Trophoblast cell (in vitro differentiated cells and primary cell): Measurements from ENCODE around the gene NCAPD2.
"Not testable (repeated sequence)": the region's sequence is repeated elsewhere in the genome, so short reads cannot be mapped to it uniquely, and the experiment has no call there.

ENCODE experiments used
- DNase-seq, 2 donors: peaks; one replicate each; pipeline ENCODE4 v3.0.0-alpha.2; 2016
- H2AFZ ChIP-seq: 2 replicates; pipeline ENCODE4 v1.6.1; 2013; ENCODE audit warnings: low read length, moderate library complexity, mild to moderate bottlenecking; ENCODE audit not compliant: insufficient read depth, poor library complexity
- H2AK5ac ChIP-seq: 2 replicates; pipeline ENCODE4 v1.6.1; 2013; ENCODE audit warnings: mild to moderate bottlenecking, low read length
- H2BK120ac ChIP-seq: 2 replicates; pipeline ENCODE4 v1.6.1; 2013; ENCODE audit warnings: low read length, mild to moderate bottlenecking, moderate library complexity; ENCODE audit not compliant: insufficient read depth, poor library complexity
- H2BK12ac ChIP-seq: 2 replicates; pipeline ENCODE4 v1.6.1; 2013; ENCODE audit warnings: mild to moderate bottlenecking, low read length, moderate library complexity
- H2BK5ac ChIP-seq: 2 replicates; pipeline ENCODE4 v1.6.1; 2013; ENCODE audit warnings: low read length, low read depth, moderate library complexity, mild to moderate bottlenecking; ENCODE audit not compliant: poor library complexity
- H3K14ac ChIP-seq: 2 replicates; pipeline ENCODE4 v1.6.1; 2013; ENCODE audit warnings: mild to moderate bottlenecking, low read length
- H3K18ac ChIP-seq: 2 replicates; pipeline ENCODE4 v1.6.1; 2013; ENCODE audit warnings: mild to moderate bottlenecking, low read length
- H3K23ac ChIP-seq: 2 replicates; pipeline ENCODE4 v1.6.1; 2013; ENCODE audit warnings: low read length
- H3K27ac ChIP-seq: 2 replicates; pipeline ENCODE4 v1.5.1; 2013; ENCODE audit warnings: low read depth, mild to moderate bottlenecking, inconsistent platforms, low read length, moderate library complexity
- H3K27me3 ChIP-seq: 2 replicates; pipeline ENCODE4 v1.6.1; 2013; ENCODE audit warnings: inconsistent platforms, mild to moderate bottlenecking, low read length, moderate library complexity; ENCODE audit not compliant: insufficient read depth
- H3K36me3 ChIP-seq, 2 experiments: 1 replicate in 1 of 2; 2 replicates in 1 of 2; pipeline ENCODE4 v1.6.1; 2013; ENCODE audit warnings: low read length in 2 of 2, mild to moderate bottlenecking in 2 of 2, moderate library complexity in 1 of 2; ENCODE audit not compliant: insufficient read depth in 2 of 2, control insufficient read depth in 1 of 2
- H3K4ac ChIP-seq: 2 replicates; pipeline ENCODE4 v1.6.1; 2013; ENCODE audit warnings: low read depth, mild to moderate bottlenecking, low read length, moderate library complexity
- H3K4me1 ChIP-seq, 2 experiments: 1 replicate in 1 of 2; 2 replicates in 1 of 2; pipeline ENCODE4 v1.6.1; 2013; ENCODE audit warnings: low read length in 2 of 2, mild to moderate bottlenecking in 2 of 2, moderate library complexity in 1 of 2; ENCODE audit not compliant: insufficient read depth in 2 of 2, control insufficient read depth in 1 of 2
- H3K4me2 ChIP-seq: 2 replicates; pipeline ENCODE4 v1.6.1; 2013; ENCODE audit warnings: inconsistent platforms, mild to moderate bottlenecking, low read length, moderate library complexity
- H3K4me3 ChIP-seq: 2 replicates; pipeline ENCODE4 v1.5.1; 2013; ENCODE audit warnings: mild to moderate bottlenecking, low read depth, low read length, inconsistent platforms
- H3K79me1 ChIP-seq: one replicate; pipeline ENCODE4 v1.6.1; 2013; ENCODE audit warnings: low read length
- H3K79me2 ChIP-seq: 2 replicates; pipeline ENCODE4 v1.6.1; 2013; ENCODE audit warnings: low read length, mild to moderate bottlenecking; ENCODE audit not compliant: control insufficient read depth, insufficient read depth, poor library complexity
- H3K9ac ChIP-seq: 2 replicates; pipeline ENCODE4 v1.6.1; 2013; ENCODE audit warnings: mild to moderate bottlenecking, low read length
- H3K9me3 ChIP-seq: 2 replicates; pipeline ENCODE4 v1.6.1; 2013; ENCODE audit warnings: low read depth, mild to moderate bottlenecking, control low read depth, inconsistent platforms, low read length; ENCODE audit not compliant: insufficient read depth
- H4K12ac ChIP-seq: 2 replicates; pipeline ENCODE4 v1.6.1; 2013; ENCODE audit warnings: low read depth, mild to moderate bottlenecking, low read length, moderate library complexity
- H4K8ac ChIP-seq: 2 replicates; pipeline ENCODE4 v1.6.1; 2013; ENCODE audit warnings: low read depth, mild to moderate bottlenecking, low read length, moderate library complexity
- H4K91ac ChIP-seq: one replicate; pipeline ENCODE4 v1.6.1; 2013; ENCODE audit warnings: low read depth, mild to moderate bottlenecking, low read length, moderate library complexity
- WGBS: extraction: QIAGEN DNeasy Blood & Tissue Kit; methylation state at CpG from one replicate; pipeline ENCODE4 v1.1.7; 2013; ENCODE audit warnings: missing lambda C conversion rate; ENCODE audit not compliant: insufficient read length, insufficient coverage; ENCODE audit errors: extremely low coverage; 5-methylcytosine and 5-hydroxymethylcytosine counted together

The NCAPD2 gene

GRCh38 chr12:6494968-6495367 lies 1.1 kb downstream of the NCAPD2 start:
- no peak overlapping the region for H3K9ac ChIP-seq
- DNase-seq: no peak
- peaks cover 0 to 6% of the 10 kb centered on the region in 2 experiments for H3K4me1 ChIP-seq
- H4K8ac ChIP-seq: no peak overlapping the region
- peaks cover 8% of the 10 kb centered on the region for H3K79me1 ChIP-seq
- H4K91ac ChIP-seq: no peak overlapping the region
- no peak overlapping the region for H2AK5ac ChIP-seq
- H3K23ac ChIP-seq: no peak overlapping the region
- no peak overlapping the region for H3K27ac ChIP-seq
- H2BK12ac ChIP-seq: no peak overlapping the region
- H3K4me2 ChIP-seq: peak overlapping the region; percentile 85
- H3K4me3 ChIP-seq: no peak overlapping the region
- no peak overlapping the region for H3K18ac ChIP-seq
- peaks cover 17 to 23% of the 10 kb centered on the region in 2 experiments for H3K36me3 ChIP-seq
- no peak overlapping the region for H2AFZ ChIP-seq
- no peak overlapping the region for H3K4ac ChIP-seq
- WGBS: no CpG with 5 or more reads among the region's 1 CpG
- H2BK120ac ChIP-seq: no peak overlapping the region
- H2BK5ac ChIP-seq: no peak overlapping the region
- no peak overlapping the region for H4K12ac ChIP-seq
- no peaks in the 10 kb centered on the region for H3K27me3 ChIP-seq
- no peak overlapping the region for H3K14ac ChIP-seq
- peaks cover 2% of the 10 kb centered on the region for H3K9me3 ChIP-seq
- H3K79me2 ChIP-seq: peaks cover 5% of the 10 kb centered on the region

- H3K14ac ChIP-seq, H4K91ac ChIP-seq, H3K79me2 ChIP-seq, H2AFZ ChIP-seq, H4K12ac ChIP-seq, H3K9me3 ChIP-seq, H3K4ac ChIP-seq, H4K8ac ChIP-seq, H3K18ac ChIP-seq, H2AK5ac ChIP-seq, H2BK120ac ChIP-seq, H3K27me3 ChIP-seq, DNase-seq, H2BK12ac ChIP-seq, H3K4me1 ChIP-seq, H3K4me2 ChIP-seq, H3K23ac ChIP-seq, H3K4me3 ChIP-seq, H3K27ac ChIP-seq, H2BK5ac ChIP-seq, H3K9ac ChIP-seq, H3K79me1 ChIP-seq: not testable (repeated sequence)
- WGBS: no CpG with 5 or more reads among the region's 3 CpGs
- peaks cover 17 to 22% of the 10 kb centered on the region in 2 experiments for H3K36me3 ChIP-seq
Measured at GRCh38 chr12:6497291-6497690, 3.4 kb downstream of the NCAPD2 start.

GRCh38 chr12:6500466-6500865 lies 6.6 kb downstream of the NCAPD2 start:
- Histone ChIP-seq H3K18ac (no peak overlapping the region), H2AFZ (no peak overlapping the region), H2BK12ac (no peak overlapping the region), H4K8ac (no peak overlapping the region), H3K79me2 (no peaks in the 10 kb centered on the region), H3K9ac (no peak overlapping the region), H3K4me3 (no peak overlapping the region), H3K14ac (no peak overlapping the region), H2AK5ac (no peak overlapping the region), H3K79me1 (no peaks in the 10 kb centered on the region), H4K12ac (no peak overlapping the region), H3K4me2 (no peak overlapping the region), H3K23ac (no peak overlapping the region), H3K27me3 (no peaks in the 10 kb centered on the region), H2BK5ac (no peak overlapping the region), H3K4ac (no peak overlapping the region), H3K27ac (no peak overlapping the region), H4K91ac (no peak overlapping the region), H3K4me1 (no peaks in the 10 kb centered on the region), H2BK120ac (no peak overlapping the region), H3K9me3 (peaks cover 2% of the 10 kb centered on the region), H3K36me3 (peaks cover 22 to 27% of the 10 kb centered on the region in 2 experiments)
- no CpG with 5 or more reads among the region's 2 CpGs for WGBS
- DNase-seq: no peak

- no peak for DNase-seq
- H2BK5ac ChIP-seq: peak overlapping the region; percentile 94
- H3K9me3 ChIP-seq: no peaks in the 10 kb centered on the region
- H2AFZ ChIP-seq: peak overlapping the region; percentile 39
- H3K4me1 ChIP-seq: peaks cover 4 to 7% of the 10 kb centered on the region in 2 experiments
- peaks cover 21 to 23% of the 10 kb centered on the region in 2 experiments for H3K36me3 ChIP-seq
- no peaks in the 10 kb centered on the region for H3K27me3 ChIP-seq
- peak overlapping the region; percentile 35 for H3K4me2 ChIP-seq
- H3K79me2 ChIP-seq: peaks cover 1% of the 10 kb centered on the region
- peak overlapping the region; percentile 88 for H4K91ac ChIP-seq
- peak overlapping the region; percentile 87 for H3K14ac ChIP-seq
- no peak overlapping the region for H3K4me3 ChIP-seq
- peak overlapping the region; percentile 87 for H4K8ac ChIP-seq
- no peak overlapping the region for H3K9ac ChIP-seq
- peak overlapping the region; percentile 75 for H3K4ac ChIP-seq
- no CpG with 5 or more reads among the region's 12 CpGs for WGBS
- H3K79me1 ChIP-seq: peaks cover 10% of the 10 kb centered on the region
- H3K18ac ChIP-seq: peak overlapping the region; percentile 98
- H3K23ac ChIP-seq: no peak overlapping the region
- H2BK120ac ChIP-seq: peak overlapping the region; percentile 93
- peak overlapping the region; percentile 99 for H2AK5ac ChIP-seq
- peak overlapping the region; percentile 96 for H2BK12ac ChIP-seq
- peak overlapping the region; percentile 60 for H3K27ac ChIP-seq
- H4K12ac ChIP-seq: peak overlapping the region; percentile 91
Measured at GRCh38 chr12:6507102-6507998, 13.4 kb downstream of the NCAPD2 start.
